SH-SY5Y (cell line): ENCODE results near the gene ARHGAP19.

Experiments
- GATA2 ChIP-seq: IDR thresholded peaks from 2 replicates; pipeline ENCODE4 v1.6.1; 2011; ENCODE audit warnings: mild to moderate bottlenecking, low read depth, low read length
- GATA3 ChIP-seq: IDR thresholded peaks from 2 replicates; pipeline ENCODE4 v1.6.1; 2011; ENCODE audit warnings: low read depth, mild to moderate bottlenecking, low read length, moderate library complexity

- TF ChIP-seq GATA2 = no peak
- TF ChIP-seq GATA3 = no peak
Observed at GRCh38 chr10:97182288-97182990, 110.0 kb downstream of the ARHGAP19 start.
